22Rv1 (cell line): ENCODE data around the gene SRSF10.

ENCODE experiments used
- CTCF ChIP-seq: fragments of 450-650 bp; IDR thresholded peaks from 2 replicates; pipeline ENCODE4 v1.5.1; 2017; ENCODE audit warnings: mild to moderate bottlenecking
- ZFX ChIP-seq: fragments of 450-650 bp; IDR thresholded peaks from 2 replicates; pipeline ENCODE4 v1.6.1; 2017; ENCODE audit warnings: antibody characterized with exemption, borderline replicate concordance

GRCh38 chr1:23997812-23998211 lies 17.7 kb upstream of the SRSF10 start:
- TF ChIP-seq CTCF (no peak), ZFX (no peak)
